ENCODE data around the gene PIK3C2A. TPM values are rescaled to one million over a fixed set of nuclear protein-coding genes. Genes with fewer than 3 reads are reported as not detected.

The PIK3C2A gene
- total and polyA plus RNA-seq, 2 of the 8 experiments (the other 6 are each of a cell fraction or from before 2014, with no cell fraction given) = 20.1 to 127 TPM

GRCh38 chr11:17183836-17184235, 23.9 kb downstream of the PIK3C2A start (continued):
- TF ChIP-seq, protein P1, sequence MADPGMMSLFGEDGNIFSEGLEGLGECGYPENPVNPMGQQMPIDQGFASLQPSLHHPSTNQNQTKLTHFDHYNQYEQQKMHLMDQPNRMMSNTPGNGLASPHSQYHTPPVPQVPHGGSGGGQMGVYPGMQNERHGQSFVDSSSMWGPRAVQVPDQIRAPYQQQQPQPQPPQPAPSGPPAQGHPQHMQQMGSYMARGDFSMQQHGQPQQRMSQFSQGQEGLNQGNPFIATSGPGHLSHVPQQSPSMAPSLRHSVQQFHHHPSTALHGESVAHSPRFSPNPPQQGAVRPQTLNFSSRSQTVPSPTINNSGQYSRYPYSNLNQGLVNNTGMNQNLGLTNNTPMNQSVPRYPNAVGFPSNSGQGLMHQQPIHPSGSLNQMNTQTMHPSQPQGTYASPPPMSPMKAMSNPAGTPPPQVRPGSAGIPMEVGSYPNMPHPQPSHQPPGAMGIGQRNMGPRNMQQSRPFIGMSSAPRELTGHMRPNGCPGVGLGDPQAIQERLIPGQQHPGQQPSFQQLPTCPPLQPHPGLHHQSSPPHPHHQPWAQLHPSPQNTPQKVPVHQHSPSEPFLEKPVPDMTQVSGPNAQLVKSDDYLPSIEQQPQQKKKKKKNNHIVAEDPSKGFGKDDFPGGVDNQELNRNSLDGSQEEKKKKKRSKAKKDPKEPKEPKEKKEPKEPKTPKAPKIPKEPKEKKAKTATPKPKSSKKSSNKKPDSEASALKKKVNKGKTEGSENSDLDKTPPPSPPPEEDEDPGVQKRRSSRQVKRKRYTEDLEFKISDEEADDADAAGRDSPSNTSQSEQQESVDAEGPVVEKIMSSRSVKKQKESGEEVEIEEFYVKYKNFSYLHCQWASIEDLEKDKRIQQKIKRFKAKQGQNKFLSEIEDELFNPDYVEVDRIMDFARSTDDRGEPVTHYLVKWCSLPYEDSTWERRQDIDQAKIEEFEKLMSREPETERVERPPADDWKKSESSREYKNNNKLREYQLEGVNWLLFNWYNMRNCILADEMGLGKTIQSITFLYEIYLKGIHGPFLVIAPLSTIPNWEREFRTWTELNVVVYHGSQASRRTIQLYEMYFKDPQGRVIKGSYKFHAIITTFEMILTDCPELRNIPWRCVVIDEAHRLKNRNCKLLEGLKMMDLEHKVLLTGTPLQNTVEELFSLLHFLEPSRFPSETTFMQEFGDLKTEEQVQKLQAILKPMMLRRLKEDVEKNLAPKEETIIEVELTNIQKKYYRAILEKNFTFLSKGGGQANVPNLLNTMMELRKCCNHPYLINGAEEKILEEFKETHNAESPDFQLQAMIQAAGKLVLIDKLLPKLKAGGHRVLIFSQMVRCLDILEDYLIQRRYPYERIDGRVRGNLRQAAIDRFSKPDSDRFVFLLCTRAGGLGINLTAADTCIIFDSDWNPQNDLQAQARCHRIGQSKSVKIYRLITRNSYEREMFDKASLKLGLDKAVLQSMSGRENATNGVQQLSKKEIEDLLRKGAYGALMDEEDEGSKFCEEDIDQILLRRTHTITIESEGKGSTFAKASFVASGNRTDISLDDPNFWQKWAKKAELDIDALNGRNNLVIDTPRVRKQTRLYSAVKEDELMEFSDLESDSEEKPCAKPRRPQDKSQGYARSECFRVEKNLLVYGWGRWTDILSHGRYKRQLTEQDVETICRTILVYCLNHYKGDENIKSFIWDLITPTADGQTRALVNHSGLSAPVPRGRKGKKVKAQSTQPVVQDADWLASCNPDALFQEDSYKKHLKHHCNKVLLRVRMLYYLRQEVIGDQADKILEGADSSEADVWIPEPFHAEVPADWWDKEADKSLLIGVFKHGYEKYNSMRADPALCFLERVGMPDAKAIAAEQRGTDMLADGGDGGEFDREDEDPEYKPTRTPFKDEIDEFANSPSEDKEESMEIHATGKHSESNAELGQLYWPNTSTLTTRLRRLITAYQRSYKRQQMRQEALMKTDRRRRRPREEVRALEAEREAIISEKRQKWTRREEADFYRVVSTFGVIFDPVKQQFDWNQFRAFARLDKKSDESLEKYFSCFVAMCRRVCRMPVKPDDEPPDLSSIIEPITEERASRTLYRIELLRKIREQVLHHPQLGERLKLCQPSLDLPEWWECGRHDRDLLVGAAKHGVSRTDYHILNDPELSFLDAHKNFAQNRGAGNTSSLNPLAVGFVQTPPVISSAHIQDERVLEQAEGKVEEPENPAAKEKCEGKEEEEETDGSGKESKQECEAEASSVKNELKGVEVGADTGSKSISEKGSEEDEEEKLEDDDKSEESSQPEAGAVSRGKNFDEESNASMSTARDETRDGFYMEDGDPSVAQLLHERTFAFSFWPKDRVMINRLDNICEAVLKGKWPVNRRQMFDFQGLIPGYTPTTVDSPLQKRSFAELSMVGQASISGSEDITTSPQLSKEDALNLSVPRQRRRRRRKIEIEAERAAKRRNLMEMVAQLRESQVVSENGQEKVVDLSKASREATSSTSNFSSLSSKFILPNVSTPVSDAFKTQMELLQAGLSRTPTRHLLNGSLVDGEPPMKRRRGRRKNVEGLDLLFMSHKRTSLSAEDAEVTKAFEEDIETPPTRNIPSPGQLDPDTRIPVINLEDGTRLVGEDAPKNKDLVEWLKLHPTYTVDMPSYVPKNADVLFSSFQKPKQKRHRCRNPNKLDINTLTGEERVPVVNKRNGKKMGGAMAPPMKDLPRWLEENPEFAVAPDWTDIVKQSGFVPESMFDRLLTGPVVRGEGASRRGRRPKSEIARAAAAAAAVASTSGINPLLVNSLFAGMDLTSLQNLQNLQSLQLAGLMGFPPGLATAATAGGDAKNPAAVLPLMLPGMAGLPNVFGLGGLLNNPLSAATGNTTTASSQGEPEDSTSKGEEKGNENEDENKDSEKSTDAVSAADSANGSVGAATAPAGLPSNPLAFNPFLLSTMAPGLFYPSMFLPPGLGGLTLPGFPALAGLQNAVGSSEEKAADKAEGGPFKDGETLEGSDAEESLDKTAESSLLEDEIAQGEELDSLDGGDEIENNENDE (IDR thresholded peaks at IDR 0.05; ENCODE audit: insufficient replicate concordance, low read length) = no peak

Measured in H1 (cell line).